ENCODE results near the gene ANKS1B. TPM values are rescaled to one million over a fixed set of nuclear protein-coding genes. Genes with fewer than 3 reads are reported as not detected.

The ANKS1B gene
- total RNA-seq, 4 donors from 2014 or later, result 0.88 to 10.7 (median 4.4) TPM

GRCh38 chr12:98740751-98741150, 1244.0 kb downstream of the ANKS1B start:
- Histone ChIP-seq H3K4me3 (no peak overlapping the region), H3K27me3 (no peaks in the 10 kb centered on the region), H3K4me1 (peaks cover 0 to 5% (median 0%) of the 10 kb centered on the region in 4 donors), H3K36me3 (no peaks in the 10 kb centered on the region), H3K27ac (no peak overlapping the region), H3K9me3 (no peaks in the 10 kb centered on the region)
- TF ChIP-seq POLR2A (IDR thresholded peaks at IDR 0.05), result no peak
- no peak for TF ChIP-seq CTCF (IDR thresholded peaks at IDR 0.05)
- DNase-seq, result no peak

- Histone ChIP-seq H3K4me3 (no peak overlapping the region), H3K27ac (no peak overlapping the region), H3K9me3 (no peaks in the 10 kb centered on the region), H3K36me3 (peaks cover 0 to 8% (median 0%) of the 10 kb centered on the region in 3 donors), H3K4me1 (no peaks in the 10 kb centered on the region), H3K27me3 (no peaks in the 10 kb centered on the region)
- no peak for TF ChIP-seq CTCF (IDR thresholded peaks at IDR 0.05)
- TF ChIP-seq POLR2A (IDR thresholded peaks at IDR 0.05), result no peak
- DNase-seq, result no peak
Measured at GRCh38 chr12:98738539-98738938, 1246.2 kb downstream of the ANKS1B start.

DNA sequence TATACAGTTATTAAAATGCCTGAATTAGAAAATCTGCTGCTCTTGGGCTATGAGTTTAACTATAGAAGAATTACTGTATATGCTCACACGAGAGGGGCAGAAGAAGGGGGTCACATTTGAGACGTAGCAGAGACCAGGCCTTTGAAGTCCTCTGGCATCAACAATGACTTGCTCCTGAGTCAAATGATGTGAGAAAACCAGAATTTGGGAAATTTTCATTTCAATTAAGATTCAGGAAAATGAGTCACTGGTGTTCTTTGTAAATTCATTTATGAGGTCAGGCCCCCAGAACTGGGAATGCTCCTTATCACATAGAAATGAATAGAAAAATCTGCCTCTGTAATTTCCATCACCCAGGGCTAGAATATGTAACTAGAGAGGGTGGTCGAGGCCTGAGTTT, 1246.7 kb downstream of the ANKS1B start:
- no peak for DNase-seq
- H3K4me3 ChIP-seq, result no peak overlapping the region
- H3K27me3 ChIP-seq, result no peaks in the 10 kb centered on the region
- H3K27ac ChIP-seq, result no peak overlapping the region
- TF ChIP-seq CTCF (IDR thresholded peaks at IDR 0.05) (no peak), POLR2A (IDR thresholded peaks at IDR 0.05) (no peak)
- H3K4me1 ChIP-seq, result no peaks in the 10 kb centered on the region
- H3K9me3 ChIP-seq, result no peaks in the 10 kb centered on the region
- H3K36me3 ChIP-seq, result peaks cover 0 to 13% (median 0%) of the 10 kb centered on the region in 3 donors

GRCh38 chr12:98737322-98737712, 1247.4 kb downstream of the ANKS1B start:
- TF ChIP-seq CTCF (IDR thresholded peaks at IDR 0.05), result no peak
- TF ChIP-seq POLR2A (IDR thresholded peaks at IDR 0.05), result no peak

GRCh38 chr12:98736352-98737321, 1248.1 kb downstream of the ANKS1B start:
- Histone ChIP-seq H3K27ac (no peak overlapping the region), H3K36me3 (peaks cover 0 to 26% (median 0%) of the 10 kb centered on the region in 3 donors), H3K27me3 (no peaks in the 10 kb centered on the region), H3K4me1 (no peaks in the 10 kb centered on the region), H3K4me3 (no peak overlapping the region), H3K9me3 (no peaks in the 10 kb centered on the region)
- no peak for TF ChIP-seq POLR2A (IDR thresholded peaks at IDR 0.05)
- TF ChIP-seq CTCF (IDR thresholded peaks at IDR 0.05), result no peak
- DNase-seq, result no peak

More at GRCh38 chr12:98737322-98737712, 1247.4 kb downstream of the ANKS1B start:
- H3K4me1 ChIP-seq, result no peaks in the 10 kb centered on the region
- H3K36me3 ChIP-seq, result peaks cover 0 to 20% (median 0%) of the 10 kb centered on the region in 3 donors
- no peak overlapping the region for H3K4me3 ChIP-seq
- H3K27ac ChIP-seq, result no peak overlapping the region
- DNase-seq, result no peak
- H3K27me3 ChIP-seq, result no peaks in the 10 kb centered on the region
- H3K9me3 ChIP-seq, result no peaks in the 10 kb centered on the region

Data from Peyer's patch (tissue), 4 donors.